ENCODE measurements around the gene IGF2. TPM values are rescaled to one million over a fixed set of nuclear protein-coding genes. Genes with fewer than 3 reads are reported as not detected.

IGF2 gene
- total RNA-seq, 1 experiment from 2014 or later, result 5.0 TPM

DNA sequence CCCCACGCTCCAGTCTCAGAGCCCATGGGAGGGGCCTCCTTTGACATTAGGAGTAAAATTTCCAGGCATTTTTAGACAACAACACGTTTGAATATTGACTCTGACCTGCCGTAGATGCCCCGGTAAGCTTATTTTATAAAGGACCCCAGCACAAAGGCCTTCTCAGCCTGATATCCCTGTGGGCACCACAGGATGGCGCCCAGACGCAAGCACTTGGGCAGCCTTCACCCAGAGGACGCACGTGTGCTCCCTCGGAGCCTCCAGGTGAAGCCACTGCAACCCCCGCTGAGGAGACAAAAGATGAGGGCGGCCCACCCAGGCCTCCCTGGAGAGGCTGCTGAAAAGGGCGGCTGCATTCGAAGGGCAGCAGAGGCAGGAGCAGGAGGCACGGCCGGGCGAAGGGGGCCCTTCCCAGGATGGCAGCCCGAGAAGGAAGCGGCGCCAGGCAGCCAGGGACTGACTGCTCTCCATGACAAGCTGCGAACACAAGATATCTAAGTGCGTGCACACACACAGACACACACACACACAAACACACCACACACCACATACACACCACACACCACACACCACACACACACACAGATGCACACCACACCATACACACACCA is 47.6 kb upstream of the IGF2 start:
- H3K4me1 ChIP-seq (ENCODE audit: insufficient read depth, low read length), result peaks cover 2% of the 10 kb centered on the region; the same call in 1 of the 2 replicates
- no peaks in the 10 kb centered on the region for H3F3A ChIP-seq (ENCODE audit: low read length, unreplicated experiment)
- 0 out of 2 replicates have a peak, but pooled peaks have one; percentile 20 for ATAC-seq
- BruUV-seq (replicated peaks), result no TSS peak
- no peak overlapping the region for H3K4me2 ChIP-seq (ENCODE audit: low read length)
- no peak overlapping the region for H3K9ac ChIP-seq (ENCODE audit: low read length)
- H3K9me2 ChIP-seq (replicated peaks; ENCODE audit: low read length), result no peaks in the 10 kb centered on the region
- no peak for TF ChIP-seq EZH2phosphoT487 (IDR thresholded peaks at IDR 0.05; ENCODE audit: borderline replicate concordance, low read length)
- TF ChIP-seq, protein P1, sequence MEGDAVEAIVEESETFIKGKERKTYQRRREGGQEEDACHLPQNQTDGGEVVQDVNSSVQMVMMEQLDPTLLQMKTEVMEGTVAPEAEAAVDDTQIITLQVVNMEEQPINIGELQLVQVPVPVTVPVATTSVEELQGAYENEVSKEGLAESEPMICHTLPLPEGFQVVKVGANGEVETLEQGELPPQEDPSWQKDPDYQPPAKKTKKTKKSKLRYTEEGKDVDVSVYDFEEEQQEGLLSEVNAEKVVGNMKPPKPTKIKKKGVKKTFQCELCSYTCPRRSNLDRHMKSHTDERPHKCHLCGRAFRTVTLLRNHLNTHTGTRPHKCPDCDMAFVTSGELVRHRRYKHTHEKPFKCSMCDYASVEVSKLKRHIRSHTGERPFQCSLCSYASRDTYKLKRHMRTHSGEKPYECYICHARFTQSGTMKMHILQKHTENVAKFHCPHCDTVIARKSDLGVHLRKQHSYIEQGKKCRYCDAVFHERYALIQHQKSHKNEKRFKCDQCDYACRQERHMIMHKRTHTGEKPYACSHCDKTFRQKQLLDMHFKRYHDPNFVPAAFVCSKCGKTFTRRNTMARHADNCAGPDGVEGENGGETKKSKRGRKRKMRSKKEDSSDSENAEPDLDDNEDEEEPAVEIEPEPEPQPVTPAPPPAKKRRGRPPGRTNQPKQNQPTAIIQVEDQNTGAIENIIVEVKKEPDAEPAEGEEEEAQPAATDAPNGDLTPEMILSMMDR (conservative IDR thresholded peaks at IDR 0.05; ENCODE audit: low read depth, low read length), result peak; percentile 54
- intact Hi-C loops (cut with micrococcal nuclease), result no loop called here
- H3K36me3 ChIP-seq (ENCODE audit: low read depth, low read length), result no peaks in the 10 kb centered on the region
- no peaks in the 10 kb centered on the region for H3K79me2 ChIP-seq (ENCODE audit: low read length)
- ChIA-PET CTCF (no interaction called here), POLR2A (ENCODE audit: unreplicated experiment) (interaction anchor here (0.7 kb wide), 1 partner anchor 214 kb away, joined by 3 read pairs; the partner anchor contains the start of gene TSSC4)
- H4K20me1 ChIP-seq (ENCODE audit: low read length), result no peaks in the 10 kb centered on the region
- no peak overlapping the region for H3K27ac ChIP-seq (ENCODE audit: low read length)
- no peaks in the 10 kb centered on the region for H3K27me3 ChIP-seq (ENCODE audit: low read length)
- H3K4me3 ChIP-seq (ENCODE audit: low read length), result no peak overlapping the region
- peak; percentile 37 for DNase-seq
- H2AFZ ChIP-seq (ENCODE audit: low read length), result no peak overlapping the region
- no peaks in the 10 kb centered on the region for H3K9me3 ChIP-seq (ENCODE audit: low read length)

DNA sequence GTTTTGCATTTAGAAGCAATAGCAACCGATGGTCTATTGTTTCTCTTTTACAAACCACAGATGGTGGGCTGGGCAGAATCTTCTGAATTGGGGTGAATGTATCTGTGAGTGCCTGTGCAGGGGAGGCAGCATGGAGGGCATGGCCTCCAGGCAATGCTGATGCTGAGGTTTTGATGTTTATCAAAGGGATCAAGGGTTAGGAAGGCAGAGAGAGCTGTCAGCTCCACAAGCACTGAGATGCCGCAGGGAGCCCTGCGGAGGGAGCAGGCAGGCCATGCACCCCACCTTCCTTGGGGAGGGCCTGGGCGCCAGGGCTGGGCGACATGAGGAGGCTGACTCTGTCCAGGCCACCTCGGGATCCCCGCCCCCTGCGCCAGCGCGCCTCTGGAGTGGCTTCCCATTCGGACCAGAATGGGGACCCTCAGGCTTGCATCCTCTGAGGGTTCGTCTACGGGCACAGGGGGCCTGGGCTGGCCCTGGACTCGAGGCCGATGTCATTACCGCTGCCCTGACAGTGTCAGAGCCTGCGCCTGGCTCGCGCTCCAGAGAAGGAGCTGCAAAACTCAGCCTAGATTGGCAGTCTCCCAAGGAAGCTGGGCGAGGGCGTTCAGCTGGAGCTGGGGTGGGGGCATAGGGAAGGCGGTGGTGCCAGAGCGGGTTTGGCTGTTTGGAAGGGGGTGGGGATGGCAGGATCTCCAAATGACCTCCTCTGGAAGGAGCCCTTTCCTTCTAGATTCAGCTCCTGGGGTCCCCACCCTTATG is 46.3 kb upstream of the IGF2 start:
- intact Hi-C loops (cut with micrococcal nuclease), result no loop called here
- H3K9me2 ChIP-seq (replicated peaks; ENCODE audit: low read length), result no peaks in the 10 kb centered on the region
- no peak overlapping the region for H3K4me2 ChIP-seq (ENCODE audit: low read length)
- H3K36me3 ChIP-seq (ENCODE audit: low read depth, low read length), result no peaks in the 10 kb centered on the region
- H3K79me2 ChIP-seq (ENCODE audit: low read length), result no peaks in the 10 kb centered on the region
- no peaks in the 10 kb centered on the region for H3K27me3 ChIP-seq (ENCODE audit: low read length)
- ATAC-seq (no peak), DNase-seq (no peak)
- ChIA-PET CTCF (no interaction called here), POLR2A (ENCODE audit: unreplicated experiment) (no interaction called here)
- H2AFZ ChIP-seq (ENCODE audit: low read length), result no peak overlapping the region
- no TSS peak for BruUV-seq (replicated peaks)
- H3K4me1 ChIP-seq (ENCODE audit: insufficient read depth, low read length), result peaks cover 15% of the 10 kb centered on the region
- TF ChIP-seq EZH2 (IDR thresholded peaks at IDR 0.05; ENCODE audit: low read length, unreplicated experiment) (no peak), EZH2phosphoT487 (IDR thresholded peaks at IDR 0.05; ENCODE audit: borderline replicate concordance, low read length) (no peak)
- TF ChIP-seq, protein P1 (conservative IDR thresholded peaks at IDR 0.05; ENCODE audit: low read depth, low read length), result no peak
- H3F3A ChIP-seq (ENCODE audit: low read length, unreplicated experiment), result no peaks in the 10 kb centered on the region
- no peak overlapping the region for H3K9ac ChIP-seq (ENCODE audit: low read length)
- no peak overlapping the region for H3K27ac ChIP-seq (ENCODE audit: low read length)
- no peak overlapping the region for H3K4me3 ChIP-seq (ENCODE audit: low read length)
- no peaks in the 10 kb centered on the region for H3K9me3 ChIP-seq (ENCODE audit: low read length)
- H4K20me1 ChIP-seq (ENCODE audit: low read length), result no peaks in the 10 kb centered on the region

Measured in PC-3 (cell line).